Measurements from ENCODE around the gene TBC1D10A.
A peak's percentile ranks its signal among the peaks of the same experiment; 100 is the strongest.

The TBC1D10A gene

GRCh38 chr22:30285176-30285845 is 41.4 kb downstream of the TBC1D10A start:
- no peak for DNase-seq

- DNase-seq = no peak
Observed at GRCh38 chr22:30284666-30285065, 42.1 kb downstream of the TBC1D10A start.

- no peak for DNase-seq
Observed at GRCh38 chr22:30284172-30284571, 42.6 kb downstream of the TBC1D10A start.

- no peak for DNase-seq
Observed at GRCh38 chr22:30283342-30283741, 43.4 kb downstream of the TBC1D10A start.

- DNase-seq = no peak
Observed at GRCh38 chr22:30282616-30283046, 44.1 kb downstream of the TBC1D10A start.

GRCh38 chr22:30280505-30280904 is 46.2 kb downstream of the TBC1D10A start:
- no peak for DNase-seq

- no peak for DNase-seq
Observed at GRCh38 chr22:30279932-30280331, 46.8 kb downstream of the TBC1D10A start.

GRCh38 chr22:30279046-30279788 is 47.5 kb downstream of the TBC1D10A start:
- no peak for DNase-seq

GRCh38 chr22:30277547-30278344 is 49.0 kb downstream of the TBC1D10A start:
- DNase-seq = no peak

GRCh38 chr22:30276039-30276438 is 50.7 kb downstream of the TBC1D10A start:
- no peak for DNase-seq

GRCh38 chr22:30275625-30276024 is 51.1 kb downstream of the TBC1D10A start:
- no peak for DNase-seq

- no peak for DNase-seq
Observed at GRCh38 chr22:30274437-30274812, 52.3 kb downstream of the TBC1D10A start.

- no peak for DNase-seq
Observed at GRCh38 chr22:30273711-30274436, 52.9 kb downstream of the TBC1D10A start.

- no peak for DNase-seq
Observed at GRCh38 chr22:30272781-30273601, 53.8 kb downstream of the TBC1D10A start.

- DNase-seq = no peak
Observed at GRCh38 chr22:30270832-30271231, 55.9 kb downstream of the TBC1D10A start.

- DNase-seq = no peak
Observed at GRCh38 chr22:30268331-30268730, 58.4 kb downstream of the TBC1D10A start.

- peak; percentile 86 for DNase-seq
Observed at GRCh38 chr22:30267382-30268302, 59.1 kb downstream of the TBC1D10A start.

GRCh38 chr22:30266445-30267381 is 60.0 kb downstream of the TBC1D10A start, which contains the start of gene OSM:
OSM (minus strand) TSS chr22:30266851; CDS start chr22:30266799, 52 bp downstream.
- peak; percentile 95 for DNase-seq

- peak; percentile 94 for DNase-seq
Observed at GRCh38 chr22:30265823-30266444, 60.8 kb downstream of the TBC1D10A start.

Measured in activated CD4-positive, alpha-beta T cell treated with anti-CD3 and anti-CD28 coated beads, Interleukin-10, Interleukin-2, amounts not matched to agents 100 ng/mL and 50 ng/mL, durations not matched to agents 16 hours and 8 hours (primary cell).